Measurements from ENCODE around the gene PAX3. TPM values are rescaled to one million over a fixed set of nuclear protein-coding genes. Genes with fewer than 3 reads are reported as not detected.
"Not testable (repeated sequence)": the region's sequence is repeated elsewhere in the genome, so short reads cannot be mapped to it uniquely, and the experiment has no call there.

The PAX3 gene
- total RNA-seq, 1 experiment from 2014 or later: not detected

DNA sequence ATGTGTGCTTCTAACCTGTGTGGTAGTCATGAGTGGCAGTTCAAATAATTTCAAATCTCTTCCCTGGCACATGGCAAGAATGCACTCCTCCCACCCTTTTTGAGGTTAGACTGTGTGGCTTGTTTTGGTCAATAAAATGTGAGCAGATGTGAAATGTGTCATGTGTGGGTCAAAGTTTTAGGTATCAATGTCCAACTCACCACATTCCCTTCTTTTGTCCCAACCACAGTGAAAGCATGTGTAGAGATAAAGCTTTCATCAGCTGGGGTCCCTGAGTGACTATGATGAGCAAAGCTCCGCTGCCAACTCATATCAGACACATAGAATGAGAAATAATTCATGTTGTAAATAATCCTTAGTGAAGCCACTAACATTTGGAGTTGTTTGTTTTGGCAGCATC lies 118.2 kb downstream of the PAX3 start:
- DNase-seq (ENCODE audit: low spot score): no peak
- in situ Hi-C loops (cut with HindIII; ENCODE audit: low sequenced_read_pairs): no loop called here

DNA sequence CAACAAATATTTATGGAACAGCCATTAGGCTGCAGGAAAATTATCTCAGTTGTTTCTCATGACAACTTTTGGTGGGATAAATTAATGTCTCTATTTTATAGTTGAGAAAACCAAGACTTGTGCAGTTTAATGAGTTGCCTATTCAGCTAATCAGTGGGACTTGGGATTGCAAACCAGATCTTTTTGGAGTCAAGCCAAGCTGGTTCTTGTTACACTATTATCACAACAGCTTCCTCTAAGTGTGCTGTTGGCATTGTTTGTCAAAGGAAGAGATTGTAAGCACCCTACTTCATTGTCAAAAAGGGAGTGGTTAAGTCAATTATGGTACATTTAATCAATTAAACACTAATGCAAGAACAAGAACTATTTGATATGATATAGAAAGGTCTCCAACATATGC lies 119.2 kb downstream of the PAX3 start:
- in situ Hi-C loops (cut with HindIII; ENCODE audit: low sequenced_read_pairs): no loop called here

DNA sequence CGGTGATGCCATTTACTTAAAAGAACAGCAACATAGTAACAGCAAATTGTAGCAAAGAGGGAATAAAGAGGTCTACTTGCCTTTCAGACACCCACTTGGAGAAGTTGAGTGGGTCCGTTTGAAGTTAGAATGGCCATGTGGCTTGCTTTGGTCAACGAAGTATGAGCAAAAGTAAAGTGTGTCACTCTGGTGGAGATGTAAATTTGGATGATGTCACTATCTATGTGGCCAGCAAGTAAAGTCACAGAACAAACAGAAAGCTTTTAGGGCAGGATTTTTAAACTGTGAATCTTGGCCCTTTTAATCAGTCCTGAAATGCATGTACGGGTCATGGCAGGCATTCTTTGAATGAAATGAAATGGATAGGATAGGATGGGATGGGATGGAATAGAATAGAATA lies 120.3 kb downstream of the PAX3 start:
- no peak for DNase-seq (ENCODE audit: low spot score)
- in situ Hi-C loops (cut with HindIII; ENCODE audit: low sequenced_read_pairs): no loop called here

More for the DNA sequence above, 119.2 kb downstream of the PAX3 start:
- DNase-seq (ENCODE audit: low spot score): no peak

DNA sequence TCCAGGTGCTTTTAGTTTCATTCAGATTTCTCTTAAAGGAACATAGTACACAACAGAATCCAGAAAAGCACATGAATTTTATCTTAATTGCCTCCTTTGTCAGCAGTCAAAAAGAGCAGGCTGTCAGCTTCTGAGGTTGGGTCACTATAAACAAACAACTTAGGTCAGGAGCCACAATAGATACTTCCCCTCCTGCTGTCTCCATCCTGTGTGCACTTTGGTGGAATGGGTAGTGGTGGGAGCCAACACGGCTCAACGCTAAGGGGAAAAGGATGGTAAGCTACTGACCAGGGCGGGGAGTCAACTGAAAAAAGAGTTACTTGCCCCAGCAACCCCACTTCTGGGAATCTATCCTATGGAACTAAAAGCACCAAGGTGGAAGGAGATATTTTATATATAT lies 121.9 kb downstream of the PAX3 start:
- in situ Hi-C loops (cut with HindIII; ENCODE audit: low sequenced_read_pairs): no loop called here
- no peak for DNase-seq (ENCODE audit: low spot score)

DNA sequence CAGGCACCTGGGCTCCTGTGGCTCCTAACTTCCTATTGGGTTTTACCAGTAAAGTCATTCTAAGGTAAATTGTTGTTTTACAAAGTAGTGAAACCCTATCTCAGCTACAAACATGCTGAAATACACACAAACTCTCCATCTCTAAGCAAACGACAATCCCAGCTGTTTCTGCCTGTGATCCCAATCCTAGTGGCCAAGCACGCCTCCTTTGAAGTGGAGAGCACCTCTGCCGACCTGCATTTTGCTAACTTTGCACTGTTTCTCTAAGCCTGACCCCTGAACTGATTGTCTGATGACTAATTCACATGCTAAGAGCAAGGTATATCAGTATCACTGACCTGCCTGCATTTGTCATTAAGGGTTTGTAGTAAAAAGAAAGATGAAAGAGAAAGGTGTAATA lies 124.3 kb downstream of the PAX3 start:
- in situ Hi-C loops (cut with HindIII; ENCODE audit: low sequenced_read_pairs): no loop called here

DNA sequence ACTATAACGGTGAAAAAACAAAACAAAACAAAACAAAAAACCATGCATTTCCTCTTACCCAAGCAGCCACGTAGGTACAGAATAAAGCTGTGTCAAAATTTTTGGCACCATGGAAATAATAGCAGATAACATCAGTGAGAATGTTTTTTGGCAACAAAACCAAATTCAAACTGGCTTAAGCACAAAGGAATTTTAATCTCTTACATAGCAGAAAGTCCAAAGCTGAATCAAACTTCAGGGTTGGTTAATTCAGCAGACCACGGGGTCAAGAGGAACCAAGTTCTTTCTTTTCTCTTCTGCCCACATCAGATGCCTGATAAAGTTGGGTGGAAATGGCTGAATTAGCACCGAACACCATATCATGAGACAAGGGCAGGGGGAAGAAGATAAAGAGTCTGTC lies 129.5 kb downstream of the PAX3 start:
- in situ Hi-C loops (cut with HindIII; ENCODE audit: low sequenced_read_pairs): no loop called here
- no peak for DNase-seq (ENCODE audit: low spot score)

More for the DNA sequence above, 124.3 kb downstream of the PAX3 start:
- DNase-seq (ENCODE audit: low spot score): no peak

DNA sequence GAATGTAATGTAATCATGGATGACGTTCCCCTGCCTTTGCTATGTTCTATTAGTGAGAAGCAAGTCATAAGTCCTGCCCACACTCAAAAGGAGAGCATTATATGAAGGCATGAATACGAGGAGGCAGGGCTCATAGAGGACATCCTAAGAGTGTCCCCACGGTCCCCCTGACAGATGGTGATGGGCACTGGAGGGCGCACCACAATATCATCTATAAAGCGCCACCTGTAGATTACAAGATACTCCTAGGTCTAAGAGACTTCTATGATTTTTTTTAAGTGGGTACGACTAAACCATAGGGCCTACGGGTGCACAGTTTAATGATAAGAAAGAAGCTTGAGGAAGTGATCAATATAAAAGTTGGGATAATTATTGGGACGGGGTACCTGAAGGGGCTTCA lies 131.0 kb downstream of the PAX3 start:
- no peak for DNase-seq (ENCODE audit: low spot score)
- in situ Hi-C loops (cut with HindIII; ENCODE audit: low sequenced_read_pairs): no loop called here

DNA sequence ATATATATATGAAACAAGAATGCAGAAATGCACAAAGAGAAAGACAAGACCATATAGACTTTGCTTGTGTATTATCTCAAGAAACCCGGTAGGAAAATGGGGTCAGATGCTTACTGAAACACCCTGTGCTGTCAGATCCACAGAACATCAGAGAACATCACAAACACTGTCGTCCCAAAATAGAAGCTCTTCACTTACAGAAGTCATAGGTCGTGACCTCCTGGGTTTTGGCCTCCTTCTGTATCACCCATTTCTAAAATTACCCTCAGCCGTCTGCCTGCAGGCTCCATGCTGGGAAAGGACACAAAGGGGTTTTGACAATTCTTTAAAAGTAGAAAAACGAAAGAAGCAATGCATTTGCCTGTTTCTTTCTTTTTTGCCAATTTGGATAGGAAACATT lies 137.9 kb downstream of the PAX3 start:
- in situ Hi-C loops (cut with HindIII; ENCODE audit: low sequenced_read_pairs): no loop called here
- no peak for DNase-seq (ENCODE audit: low spot score)

DNA sequence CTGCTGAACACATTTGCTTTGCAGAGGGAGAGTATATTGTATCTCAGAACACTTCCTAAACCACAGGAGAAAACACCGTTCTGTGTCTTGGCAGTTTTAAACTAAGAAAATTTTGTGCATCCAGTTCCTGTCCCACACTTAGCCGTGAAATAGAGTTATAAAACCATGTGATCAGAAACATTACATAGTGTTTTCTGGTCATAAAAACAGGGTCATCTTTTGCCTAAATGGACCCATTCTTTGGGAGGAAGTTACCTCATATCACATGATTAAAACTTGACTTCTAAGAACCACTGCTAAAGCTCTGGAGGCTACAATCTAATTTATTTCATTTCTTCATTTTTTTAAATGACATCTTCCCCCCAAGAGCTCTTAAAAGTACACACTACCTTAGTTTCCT lies 138.7 kb downstream of the PAX3 start:
- DNase-seq (ENCODE audit: low spot score): no peak
- in situ Hi-C loops (cut with HindIII; ENCODE audit: low sequenced_read_pairs): no loop called here

DNA sequence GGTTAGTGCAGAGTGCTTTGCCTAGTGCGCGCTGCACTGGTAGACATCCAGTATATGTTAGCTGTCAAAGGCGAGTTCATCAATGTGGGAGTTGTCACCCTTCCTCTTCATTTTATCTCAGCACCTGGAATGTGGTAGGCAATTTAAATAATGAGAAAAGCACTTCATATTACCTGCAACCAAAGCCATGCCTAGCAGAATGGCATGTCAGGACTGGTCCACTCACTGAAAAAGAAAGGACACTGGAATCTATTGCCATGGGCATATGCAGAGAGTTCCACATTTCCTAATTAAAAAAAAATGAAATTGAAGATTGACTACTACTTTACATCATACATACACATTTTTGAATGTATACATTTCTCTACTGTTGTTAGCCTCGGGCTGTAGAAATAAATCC lies 139.6 kb downstream of the PAX3 start:
- in situ Hi-C loops (cut with HindIII; ENCODE audit: low sequenced_read_pairs): no loop called here
- DNase-seq (ENCODE audit: low spot score): no peak

DNA sequence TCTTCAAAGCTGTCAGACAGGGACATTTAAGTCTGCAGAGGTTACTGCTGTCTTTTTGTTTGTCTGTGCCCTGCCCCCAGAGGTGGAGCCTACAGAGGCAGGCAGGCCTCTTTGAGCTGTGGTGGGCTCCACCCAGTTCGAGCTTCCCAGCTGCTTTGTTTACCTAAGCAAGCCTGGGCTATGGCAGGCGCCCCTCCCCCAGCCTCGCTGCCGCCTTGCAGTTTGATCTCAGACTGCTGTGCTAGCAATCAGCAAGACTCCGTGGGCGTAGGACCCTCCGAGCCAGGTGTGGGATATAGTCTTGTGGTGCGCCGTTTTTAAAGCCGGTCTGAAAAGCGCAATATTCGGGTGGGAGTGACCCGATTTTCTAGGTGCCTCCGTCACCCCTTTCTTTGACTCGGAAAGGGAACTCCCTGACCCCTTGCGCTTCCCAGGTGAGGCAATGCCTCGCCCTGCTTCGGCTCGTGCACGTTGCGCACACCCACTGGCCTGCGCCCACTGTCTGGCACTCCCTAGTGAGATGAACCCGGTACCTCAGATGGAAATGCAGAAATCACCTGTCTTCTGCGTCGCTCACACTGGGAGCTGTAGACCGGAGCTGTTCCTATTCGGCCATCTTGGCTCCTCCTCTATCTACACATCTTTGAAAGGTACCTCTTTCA lies 143.7 kb downstream of the PAX3 start:
- DNase-seq (ENCODE audit: low spot score); in situ Hi-C loops (cut with HindIII; ENCODE audit: low sequenced_read_pairs): not testable (repeated sequence)

Other genes starting within 250 kb of the PAX3 start
- not detected in 2 replicates for gene SGPP2, start 125.5 kb upstream of the PAX3 start, total RNA-seq (2014; rRNA removed; shearing (Covaris generic))

Data from G401 (cell line).